Mammary epithelial cell (primary cell): Measurements from ENCODE around the gene ADARB2.

Experiments used
- EZH2 ChIP-seq: IDR thresholded peaks from 2 replicates; pipeline ENCODE4 v1.6.1; 2012; ENCODE audit warnings: low read length, inconsistent platforms, borderline replicate concordance
- TF ChIP-seq, protein P1 (sequence below), 2 donors: IDR thresholded peaks in 1 of 2; conservative IDR thresholded peaks in 1 of 2; 2 replicates each; pipeline ENCODE4 v1.5.1; 2011 to 2012; ENCODE audit warnings: inconsistent platforms in 2 of 2, low read length in 2 of 2, mild to moderate bottlenecking in 2 of 2, control low read depth in 1 of 2, low read depth in 1 of 2; ENCODE audit not compliant: insufficient read depth in 1 of 2; ENCODE audit errors: extremely low read depth in 1 of 2

DNA sequence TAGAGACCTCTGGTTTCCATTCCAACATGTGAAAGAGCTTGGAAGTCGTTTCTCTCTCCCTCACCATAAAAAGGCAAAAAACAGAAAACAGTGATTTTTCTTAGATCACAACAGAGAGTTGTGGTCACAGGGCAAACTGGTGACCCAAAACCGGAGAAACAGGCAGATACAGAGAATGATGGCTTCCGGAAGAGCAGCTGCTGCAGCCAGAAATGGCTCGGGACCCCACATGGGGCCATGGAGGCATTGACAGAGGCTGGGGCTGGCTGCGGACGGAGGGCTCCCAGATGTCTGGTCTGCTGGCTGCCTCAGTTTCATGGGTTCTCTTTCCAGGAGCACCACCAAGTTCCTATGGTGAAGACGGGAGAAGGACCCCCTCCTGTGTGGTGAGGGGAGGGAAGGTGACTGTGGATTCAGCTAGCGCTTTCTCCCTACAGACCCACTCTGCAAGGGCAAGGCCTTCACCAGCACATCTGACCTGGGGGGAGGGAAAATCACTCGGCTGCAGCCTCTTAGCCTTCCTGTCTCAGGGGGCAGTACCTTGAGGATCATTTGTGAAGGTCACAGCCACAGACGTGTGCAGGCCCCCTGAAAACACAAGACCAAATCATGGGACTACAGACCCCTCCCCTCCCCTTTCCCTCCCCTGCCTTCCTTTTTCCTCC is 599.7 kb downstream of the ADARB2 start:
- TF ChIP-seq, protein P1, sequence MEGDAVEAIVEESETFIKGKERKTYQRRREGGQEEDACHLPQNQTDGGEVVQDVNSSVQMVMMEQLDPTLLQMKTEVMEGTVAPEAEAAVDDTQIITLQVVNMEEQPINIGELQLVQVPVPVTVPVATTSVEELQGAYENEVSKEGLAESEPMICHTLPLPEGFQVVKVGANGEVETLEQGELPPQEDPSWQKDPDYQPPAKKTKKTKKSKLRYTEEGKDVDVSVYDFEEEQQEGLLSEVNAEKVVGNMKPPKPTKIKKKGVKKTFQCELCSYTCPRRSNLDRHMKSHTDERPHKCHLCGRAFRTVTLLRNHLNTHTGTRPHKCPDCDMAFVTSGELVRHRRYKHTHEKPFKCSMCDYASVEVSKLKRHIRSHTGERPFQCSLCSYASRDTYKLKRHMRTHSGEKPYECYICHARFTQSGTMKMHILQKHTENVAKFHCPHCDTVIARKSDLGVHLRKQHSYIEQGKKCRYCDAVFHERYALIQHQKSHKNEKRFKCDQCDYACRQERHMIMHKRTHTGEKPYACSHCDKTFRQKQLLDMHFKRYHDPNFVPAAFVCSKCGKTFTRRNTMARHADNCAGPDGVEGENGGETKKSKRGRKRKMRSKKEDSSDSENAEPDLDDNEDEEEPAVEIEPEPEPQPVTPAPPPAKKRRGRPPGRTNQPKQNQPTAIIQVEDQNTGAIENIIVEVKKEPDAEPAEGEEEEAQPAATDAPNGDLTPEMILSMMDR (conservative IDR thresholded peaks at IDR 0.05 in 1 of 2, IDR thresholded peaks at IDR 0.05 in 1 of 2; ENCODE audit: extremely low read depth in 1 of 2, insufficient read depth in 1 of 2, low read depth in 1 of 2, low read length in 2 of 2), result no peak
- TF ChIP-seq EZH2, result no peak
